NCI-H1694 treated with DMSO at 0.1 percent for 48 hours (cell line): ENCODE data around the gene DCHS1.
A peak's percentile ranks its signal among the peaks of the same experiment; 100 is the strongest.
"Not testable (repeated sequence)": the region's sequence is repeated elsewhere in the genome, so short reads cannot be mapped to it uniquely, and the experiment has no call there.

ENCODE experiments used
- DNase-seq: peaks from one replicate; lab custom pipeline; 2025; lab: John Stamatoyannopoulos, UW

DCHS1 gene

DNA sequence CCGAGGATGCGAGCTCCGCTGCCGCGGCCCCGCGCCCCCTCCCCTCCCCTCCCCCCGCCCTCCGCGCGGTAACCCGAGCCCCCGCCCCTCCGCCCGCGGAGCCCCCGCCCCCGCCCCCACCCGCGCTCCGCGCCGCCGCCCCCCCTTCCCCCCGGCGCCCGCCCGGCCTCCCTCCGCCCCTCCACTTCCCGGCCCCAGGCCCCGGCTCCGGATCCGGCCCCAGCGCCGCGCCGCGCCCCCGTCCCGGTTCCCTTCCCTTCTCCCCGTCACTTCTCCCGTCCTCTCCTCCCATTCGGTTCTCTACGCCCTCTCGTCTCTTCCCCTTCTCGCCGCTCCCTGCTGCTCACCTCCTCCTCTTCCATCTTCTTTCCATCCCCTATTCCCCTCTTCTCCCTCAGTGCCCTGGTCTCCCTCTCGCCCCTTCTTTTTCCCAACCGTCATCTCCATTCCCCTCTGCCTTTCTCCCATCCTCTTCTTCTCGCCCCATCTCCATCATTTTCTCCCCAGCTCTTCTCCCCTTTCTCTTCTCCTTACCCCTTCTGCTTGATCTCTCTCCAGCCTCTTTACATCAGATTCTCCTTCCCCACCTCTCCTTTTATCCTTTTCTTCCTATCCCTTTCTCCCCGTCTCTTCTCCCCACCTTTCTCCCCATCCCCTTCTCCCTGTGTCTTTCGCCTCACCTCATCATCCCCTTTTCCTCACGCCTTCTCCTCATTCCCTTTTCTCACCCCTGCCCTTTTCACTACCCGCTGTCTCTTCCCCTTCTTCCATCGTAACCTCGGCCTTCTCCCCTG, at the start of gene DCHS1:
Gene DCHS1 (minus strand): TSS at position 20 of the 794 bp plus-strand sequence. CDS start 14,196 bp downstream, outside the sequence.
- no peak for DNase-seq

GRCh38 chr11:6703247-6704063, 47.8 kb upstream of the DCHS1 start:
- DNase-seq, result peak; percentile 9

DNA sequence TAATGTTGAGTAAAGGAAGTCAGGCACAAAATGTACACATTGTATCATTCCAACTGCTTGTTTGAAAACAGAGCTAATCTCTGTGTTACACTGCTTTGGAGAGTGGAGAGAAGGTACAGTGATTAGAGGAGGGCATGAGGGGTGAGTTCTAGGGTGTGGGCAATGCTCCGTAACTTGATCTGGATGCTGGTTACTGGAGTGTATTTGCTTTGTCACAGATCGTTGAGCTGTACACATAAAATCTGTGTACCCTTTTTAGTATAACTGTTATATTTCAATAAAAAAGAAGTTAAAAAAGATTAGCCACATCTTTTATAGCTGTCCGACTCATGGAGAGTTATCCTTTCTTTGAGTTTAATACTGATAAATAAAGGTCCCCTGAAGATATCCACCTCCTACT, 46.3 kb upstream of the DCHS1 start:
- DNase-seq, result not testable (repeated sequence)

- no peak for DNase-seq
Observed at GRCh38 chr11:6695377-6695776, 39.8 kb upstream of the DCHS1 start.

- no peak for DNase-seq
Observed at GRCh38 chr11:6694229-6694535, 38.6 kb upstream of the DCHS1 start.

GRCh38 chr11:6693342-6694228, 38.0 kb upstream of the DCHS1 start:
- DNase-seq, result no peak

DNA sequence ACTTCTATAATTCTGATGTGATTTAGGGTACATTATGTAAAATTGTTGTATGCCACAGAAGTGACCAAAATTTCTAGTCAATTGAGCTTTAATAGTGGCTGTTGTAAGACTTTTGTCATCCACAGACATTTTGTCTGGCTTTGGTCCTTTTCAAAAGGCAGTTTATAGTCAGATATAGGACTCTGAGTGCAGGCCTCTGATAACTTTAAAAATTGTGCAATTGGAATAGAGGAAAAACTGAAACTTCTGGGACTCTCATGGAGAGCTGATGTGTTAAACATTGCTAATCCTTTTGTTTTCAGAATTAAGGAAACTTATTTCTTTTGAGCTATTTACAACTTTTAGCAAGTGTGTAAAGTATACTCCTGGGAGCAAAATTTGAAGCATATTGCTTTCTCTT, 36.5 kb upstream of the DCHS1 start:
- DNase-seq, result no peak

DNA sequence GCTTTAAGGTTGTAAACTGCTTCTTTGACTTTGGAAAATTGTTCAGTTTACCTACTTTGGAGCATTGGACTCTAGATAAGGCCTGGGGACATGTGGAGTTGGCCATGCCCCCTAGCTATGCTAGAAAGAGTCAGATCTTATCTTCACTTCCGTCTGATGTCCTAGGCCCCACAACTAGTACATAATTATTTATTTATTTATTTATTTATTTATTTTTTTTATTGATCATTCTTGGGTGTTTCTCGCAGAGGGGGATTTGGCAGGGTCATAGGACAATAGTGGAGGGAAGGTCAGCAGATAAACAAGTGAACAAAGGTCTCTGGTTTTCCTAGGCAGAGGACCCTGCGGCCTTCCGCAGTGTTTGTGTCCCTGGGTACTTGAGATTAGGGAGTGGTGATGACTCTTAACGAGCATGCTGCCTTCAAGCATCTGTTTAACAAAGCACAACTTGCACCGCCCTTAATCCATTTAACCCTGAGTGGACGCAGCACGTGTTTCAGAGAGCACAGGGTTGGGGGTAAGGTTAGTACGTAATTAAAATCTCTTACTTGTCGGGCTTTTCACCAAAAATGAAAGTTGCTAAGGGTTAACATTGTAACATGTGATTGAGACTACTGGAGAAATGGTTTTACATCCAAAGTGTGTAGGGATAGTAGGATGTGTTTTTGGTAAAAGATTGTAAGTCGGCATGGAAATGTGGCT, 35.0 kb upstream of the DCHS1 start:
- not testable (repeated sequence) for DNase-seq

DNA sequence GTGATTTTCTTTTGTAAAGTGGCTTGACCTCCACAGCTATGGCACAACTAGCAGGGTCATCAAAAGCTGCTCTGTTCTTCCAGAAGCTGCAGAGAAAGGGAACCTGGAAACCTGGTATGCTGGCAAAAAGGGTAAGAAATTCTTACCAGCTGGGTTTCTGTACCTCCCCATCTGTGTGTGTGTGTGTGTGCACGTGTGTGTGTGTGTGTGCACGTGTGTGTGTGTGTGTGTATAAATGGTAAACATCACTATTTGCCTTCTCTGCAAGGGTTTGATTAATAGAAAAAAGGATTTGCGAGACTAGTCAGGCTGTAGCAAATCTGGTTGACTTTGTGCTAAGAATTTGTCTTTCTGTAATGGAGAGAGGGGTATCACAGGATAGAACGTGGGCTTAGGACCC, 32.3 kb upstream of the DCHS1 start:
- DNase-seq, result no peak

- DNase-seq, result no peak
Observed at GRCh38 chr11:6686006-6686405, 30.4 kb upstream of the DCHS1 start.

DNA sequence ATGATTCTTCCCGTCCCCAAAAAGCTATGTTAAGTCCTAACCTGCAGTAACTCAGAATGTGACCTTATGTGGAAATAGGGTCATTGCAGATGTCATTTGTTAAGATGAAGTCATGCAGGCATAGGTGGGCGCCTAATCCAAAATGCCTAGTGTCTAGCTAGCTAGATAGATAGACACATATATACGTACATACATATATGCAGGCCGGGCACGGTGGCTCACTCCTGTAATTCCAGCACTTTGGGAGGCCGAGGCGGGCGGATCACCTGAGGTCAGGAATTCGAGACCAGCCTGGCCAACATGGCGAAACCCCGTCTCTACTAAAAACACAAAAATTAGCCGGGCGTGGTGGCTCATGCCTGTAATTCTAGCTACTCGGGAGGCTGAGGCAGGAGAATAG, 28.5 kb upstream of the DCHS1 start:
- DNase-seq, result not testable (repeated sequence)

GRCh38 chr11:6682936-6683861, 27.6 kb upstream of the DCHS1 start, which contains the start of gene MRPL17:
Gene MRPL17, minus strand, starts transcription at chr11:6683340. Its CDS starts 44 bp downstream, at chr11:6683296.
- peak; percentile 97 for DNase-seq

- DNase-seq, result no peak
Observed at GRCh38 chr11:6682591-6682935, 27.0 kb upstream of the DCHS1 start.

- DNase-seq, result no peak
Observed at GRCh38 chr11:6681949-6682348, 26.3 kb upstream of the DCHS1 start.

GRCh38 chr11:6681505-6681904, 25.9 kb upstream of the DCHS1 start:
- DNase-seq, result no peak

GRCh38 chr11:6677018-6677417, 21.4 kb upstream of the DCHS1 start:
- no peak for DNase-seq

- no peak for DNase-seq
Observed at GRCh38 chr11:6674862-6675261, 19.3 kb upstream of the DCHS1 start.

GRCh38 chr11:6674219-6674597, 18.6 kb upstream of the DCHS1 start:
- DNase-seq, result no peak

DNA sequence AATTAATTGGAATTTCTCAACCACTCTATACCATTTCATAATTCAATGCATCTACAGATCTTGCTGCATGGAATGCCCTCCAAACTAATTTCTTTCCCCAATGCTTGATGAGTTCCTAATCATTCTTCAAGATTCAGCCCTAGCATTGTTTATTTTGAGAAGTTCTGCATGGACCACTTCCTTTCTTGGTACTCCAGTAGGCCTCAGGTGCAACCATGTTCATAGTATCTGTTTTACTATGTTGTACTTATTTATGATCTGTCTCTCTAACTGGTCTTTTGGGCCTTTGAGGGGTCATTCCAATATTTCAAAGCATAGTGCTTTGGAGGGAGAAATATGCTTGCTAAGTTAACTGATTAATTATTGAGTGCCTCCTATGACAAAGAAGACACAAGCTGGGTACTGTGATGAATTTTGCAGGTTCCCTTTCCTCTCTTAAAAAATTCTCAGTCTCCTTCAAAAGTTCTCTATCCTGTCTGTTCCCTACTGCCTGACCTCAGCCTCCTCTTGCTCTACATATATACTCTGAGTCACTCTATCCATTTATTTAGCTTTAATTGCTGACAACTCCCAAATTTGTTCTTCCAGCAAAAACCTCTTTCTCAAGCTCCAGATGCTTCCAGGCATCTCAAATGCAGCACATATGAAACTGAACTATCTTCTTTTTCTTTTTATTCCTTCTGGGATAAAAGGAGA, 18.1 kb upstream of the DCHS1 start:
- DNase-seq, result no peak

- DNase-seq, result no peak
Observed at GRCh38 chr11:6671991-6672390, 16.4 kb upstream of the DCHS1 start.
